OCI-LY3 (cell line): ENCODE data around the gene BRD8.

Experiments
- H2AFZ ChIP-seq: fragments of 200-600, 300-600 bp; shearing (Covaris generic); 2 replicates; pipeline ENCODE4 v1.6.0; 2014; ENCODE audit warnings: antibody characterized with exemption, low read depth, low read length
- H3K27ac ChIP-seq: fragments of 200-600, 300-600 bp; sonication (generic); 2 replicates; pipeline ENCODE4 v1.5.1; 2014; ENCODE audit warnings: mild to moderate bottlenecking, low read length, moderate library complexity, mixed read lengths
- H3K27me3 ChIP-seq: fragments of 200-600, 300-600 bp; sonication (generic); 2 replicates; pipeline ENCODE4 v1.6.1; 2014; ENCODE audit warnings: low read depth, low read length, mixed read lengths
- H3K36me3 ChIP-seq: fragments of 200-600, 300-600 bp; sonication (generic); replicated peaks from 2 replicates; pipeline ENCODE3; 2014; ENCODE audit warnings: low read depth, low read length, mixed read lengths
- H3K4me1 ChIP-seq: fragments of 300-600, 200-600 bp; sonication (generic); 2 replicates; pipeline ENCODE4 v1.6.1; 2014; ENCODE audit warnings: low read length, mixed read lengths
- H3K4me2 ChIP-seq: fragments of 200-600, 300-600 bp; sonication (generic); 2 replicates; pipeline ENCODE4 v1.6.1; 2014; ENCODE audit warnings: low read length, mixed read lengths
- H3K4me3 ChIP-seq: fragments of 300-600, 200-600 bp; sonication (generic); 2 replicates; pipeline ENCODE4 v1.5.1; 2014; ENCODE audit warnings: antibody characterized with exemption, mild to moderate bottlenecking, low read length, moderate library complexity
- H3K79me2 ChIP-seq: fragments of 300-600, 200-600 bp; shearing (Covaris generic); 2 replicates; pipeline ENCODE4 v1.6.1; 2014; ENCODE audit warnings: mild to moderate bottlenecking, low read length, mixed read lengths
- H3K9ac ChIP-seq: fragments of 300-600, 200-600 bp; shearing (Covaris generic); 2 replicates; pipeline ENCODE4 v1.6.0; 2014; ENCODE audit warnings: mild to moderate bottlenecking, low read length, moderate library complexity
- H3K9me3 ChIP-seq: fragments of 200-600, 300-600 bp; shearing (Covaris generic); 2 replicates; pipeline ENCODE4 v1.6.1; 2014; ENCODE audit warnings: low read length, mixed read lengths; ENCODE audit not compliant: insufficient read depth
- H4K20me1 ChIP-seq: fragments of 200-600, 300-600 bp; sonication (generic); 2 replicates; pipeline ENCODE4 v1.6.1; 2016; ENCODE audit warnings: low read length, mixed read lengths; ENCODE audit not compliant: insufficient read depth
- CTCF ChIP-seq: fragments of 200-600, 300-600 bp; sonication (generic); IDR thresholded peaks from 2 replicates; pipeline ENCODE4 v1.5.1; 2014; ENCODE audit warnings: antibody characterized with exemption, low read length, low read depth
- EZH2phosphoT487 ChIP-seq: fragments of 200-600 bp; shearing (Covaris generic); IDR thresholded peaks from 2 replicates; pipeline ENCODE4 v1.6.1; 2018; ENCODE audit warnings: antibody characterized with exemption, mixed run types, low read depth

Gene BRD8

DNA sequence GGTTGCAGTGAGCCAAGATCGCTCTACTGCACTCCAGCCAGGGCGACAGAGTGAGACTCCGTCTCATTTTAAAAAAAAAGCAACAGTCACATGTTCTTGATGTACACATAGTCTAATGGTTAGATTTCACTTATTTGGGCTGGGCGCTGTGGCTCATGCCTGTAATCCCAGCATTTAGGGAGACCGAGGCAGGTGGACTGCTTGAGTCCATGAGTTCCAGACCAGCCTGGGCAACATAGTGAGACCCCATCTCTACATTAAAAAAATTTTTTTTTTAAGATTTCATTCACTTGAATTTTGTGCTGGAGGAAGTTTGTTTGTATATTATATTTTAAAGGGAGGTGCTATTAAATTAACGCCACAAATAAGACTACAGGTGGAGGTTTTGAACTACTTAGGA is 72.7 kb downstream of the BRD8 start:
- Histone ChIP-seq H3K4me2 (no peak overlapping the region), H3K79me2 (no peaks in the 10 kb centered on the region), H3K27ac (no peak overlapping the region), H3K9me3 (no peaks in the 10 kb centered on the region), H3K36me3 (no peaks in the 10 kb centered on the region), H3K27me3 (peaks cover 6% of the 10 kb centered on the region; the same call in 1 of the 2 replicates), H3K9ac (no peak overlapping the region), H3K4me3 (no peak overlapping the region), H4K20me1 (no peaks in the 10 kb centered on the region), H3K4me1 (peaks cover 10% of the 10 kb centered on the region), H2AFZ (no peak overlapping the region)
- TF ChIP-seq CTCF (no peak), EZH2phosphoT487 (no peak)

- Histone ChIP-seq H3K9me3 (no peaks in the 10 kb centered on the region), H3K4me3 (no peak overlapping the region), H3K4me2 (peak overlapping the region; percentile 24; the same call in 1 of the 2 replicates), H3K36me3 (no peaks in the 10 kb centered on the region), H3K27me3 (no peaks in the 10 kb centered on the region), H3K79me2 (no peaks in the 10 kb centered on the region), H3K27ac (no peak overlapping the region), H4K20me1 (no peaks in the 10 kb centered on the region), H3K9ac (no peak overlapping the region), H2AFZ (no peak overlapping the region), H3K4me1 (peaks cover 10% of the 10 kb centered on the region)
- TF ChIP-seq CTCF, result no peak
- TF ChIP-seq EZH2phosphoT487, result no peak
These were observed 75.2 kb downstream of the BRD8 start for GRCh38 chr5:138103319-138103637.

DNA sequence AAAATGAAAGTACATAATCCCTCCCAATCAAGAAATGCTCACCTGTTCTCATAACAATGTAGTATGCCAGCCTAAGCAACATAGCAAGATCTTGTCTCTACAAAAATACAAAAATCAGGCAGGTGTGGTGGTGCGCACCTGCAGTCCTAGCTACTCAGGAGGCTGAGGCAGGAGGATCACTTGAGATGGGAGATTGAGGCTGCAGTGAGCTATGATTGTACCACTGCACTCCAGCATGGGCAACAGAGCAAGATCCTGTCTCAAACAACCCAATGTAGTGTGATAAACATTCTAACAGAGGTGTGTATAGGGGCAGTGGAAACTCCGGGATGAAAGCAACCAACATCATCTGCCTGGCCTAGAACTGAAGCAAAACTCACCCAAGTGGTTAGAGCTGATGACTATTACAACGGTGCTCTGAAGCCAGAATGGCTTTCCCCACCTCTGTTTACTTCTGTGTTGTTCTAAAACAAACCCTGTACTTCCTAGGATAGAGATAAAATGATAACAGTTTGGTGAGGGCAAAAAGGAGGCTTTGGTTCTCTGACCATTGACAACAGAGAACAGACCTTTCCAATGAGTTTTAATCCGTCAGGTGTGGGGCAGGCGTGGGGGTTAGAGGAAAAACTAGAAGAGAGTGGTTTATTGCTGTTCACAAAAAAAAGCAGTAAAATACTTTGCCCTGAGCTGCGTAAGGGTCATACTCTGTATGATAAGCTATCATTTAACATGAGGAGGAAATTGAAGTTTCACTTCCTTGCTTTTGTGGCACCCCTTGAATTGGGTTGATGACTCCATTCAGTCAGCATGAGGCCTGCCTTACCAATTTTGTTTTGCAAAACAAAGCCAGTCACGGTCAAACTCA is 75.7 kb downstream of the BRD8 start:
- Histone ChIP-seq H2AFZ (no peak overlapping the region), H3K4me3 (no peak overlapping the region), H4K20me1 (no peaks in the 10 kb centered on the region), H3K9me3 (no peaks in the 10 kb centered on the region), H3K36me3 (no peaks in the 10 kb centered on the region), H3K27ac (no peak overlapping the region), H3K4me1 (peaks cover 10% of the 10 kb centered on the region), H3K9ac (no peak overlapping the region), H3K27me3 (no peaks in the 10 kb centered on the region), H3K79me2 (no peaks in the 10 kb centered on the region), H3K4me2 (peak overlapping the region; percentile 27)
- TF ChIP-seq CTCF (no peak), EZH2phosphoT487 (no peak)

GRCh38 chr5:138096997-138097828 is 81.2 kb downstream of the BRD8 start:
- H3K9me3 ChIP-seq, result no peaks in the 10 kb centered on the region
- peaks cover 13% of the 10 kb centered on the region for H3K27me3 ChIP-seq
- TF ChIP-seq CTCF (no peak), EZH2phosphoT487 (no peak)
- no peak overlapping the region for H3K4me3 ChIP-seq
- no peaks in the 10 kb centered on the region for H3K36me3 ChIP-seq
- no peaks in the 10 kb centered on the region for H4K20me1 ChIP-seq
- no peak overlapping the region for H3K4me2 ChIP-seq
- no peaks in the 10 kb centered on the region for H3K79me2 ChIP-seq
- H3K4me1 ChIP-seq, result no peaks in the 10 kb centered on the region
- no peak overlapping the region for H2AFZ ChIP-seq
- no peak overlapping the region for H3K9ac ChIP-seq
- H3K27ac ChIP-seq, result no peak overlapping the region
